ENCODE measurements around the gene PXDN.

PXDN gene

GRCh38 chr2:1635823-1636222, 108.5 kb downstream of the PXDN start:
- H3K9ac ChIP-seq (ENCODE audit: insufficient read length, low read depth): no peak overlapping the region
- no peaks in the 10 kb centered on the region for H3K4me1 ChIP-seq (ENCODE audit: insufficient read depth, insufficient read length)
- H3K4me3 ChIP-seq (ENCODE audit: insufficient read length, low read depth): no peak overlapping the region
- no peaks in the 10 kb centered on the region for H3K27me3 ChIP-seq (ENCODE audit: insufficient read depth, insufficient read length)
- no peak for DNase-seq (ENCODE audit: low read depth, low spot score)
- TF ChIP-seq SUZ12 (IDR thresholded peaks at IDR 0.05; ENCODE audit: extremely low read depth, insufficient read depth, insufficient read length) (no peak), ZNF274 (IDR thresholded peaks at IDR 0.05; ENCODE audit: low read depth, low read length) (no peak), YY1 (IDR thresholded peaks at IDR 0.05; ENCODE audit: insufficient read depth, insufficient read length) (no peak)
- no peaks in the 10 kb centered on the region for H3K9me3 ChIP-seq (ENCODE audit: insufficient read depth, low read length)
- peaks cover 86% of the 10 kb centered on the region for H3K36me3 ChIP-seq (ENCODE audit: insufficient read depth, insufficient read length, low read length)

- Histone ChIP-seq H3K36me3 (ENCODE audit: insufficient read depth, insufficient read length, low read length) (peaks cover 85% of the 10 kb centered on the region), H3K9me3 (ENCODE audit: insufficient read depth, low read length) (no peaks in the 10 kb centered on the region), H3K9ac (ENCODE audit: insufficient read length, low read depth) (no peak overlapping the region), H3K4me1 (ENCODE audit: insufficient read depth, insufficient read length) (no peaks in the 10 kb centered on the region), H3K4me3 (ENCODE audit: insufficient read length, low read depth) (no peak overlapping the region), H3K27me3 (ENCODE audit: insufficient read depth, insufficient read length) (no peaks in the 10 kb centered on the region)
- TF ChIP-seq YY1 (IDR thresholded peaks at IDR 0.05; ENCODE audit: insufficient read depth, insufficient read length): no peak
- no peak for TF ChIP-seq SUZ12 (IDR thresholded peaks at IDR 0.05; ENCODE audit: extremely low read depth, insufficient read depth, insufficient read length)
- no peak for TF ChIP-seq ZNF274 (IDR thresholded peaks at IDR 0.05; ENCODE audit: low read depth, low read length)
- DNase-seq (ENCODE audit: low read depth, low spot score): no peak
Measured at GRCh38 chr2:1634681-1635341, 109.5 kb downstream of the PXDN start.

- TF ChIP-seq YY1 (IDR thresholded peaks at IDR 0.05; ENCODE audit: insufficient read depth, insufficient read length) (no peak), SUZ12 (IDR thresholded peaks at IDR 0.05; ENCODE audit: extremely low read depth, insufficient read depth, insufficient read length) (no peak), ZNF274 (IDR thresholded peaks at IDR 0.05; ENCODE audit: low read depth, low read length) (no peak)
- Histone ChIP-seq H3K27me3 (ENCODE audit: insufficient read depth, insufficient read length) (no peaks in the 10 kb centered on the region), H3K9me3 (ENCODE audit: insufficient read depth, low read length) (no peaks in the 10 kb centered on the region), H3K4me3 (ENCODE audit: insufficient read length, low read depth) (no peak overlapping the region), H3K4me1 (ENCODE audit: insufficient read depth, insufficient read length) (no peaks in the 10 kb centered on the region), H3K9ac (ENCODE audit: insufficient read length, low read depth) (no peak overlapping the region), H3K36me3 (ENCODE audit: insufficient read depth, insufficient read length, low read length) (peaks cover 88% of the 10 kb centered on the region)
- DNase-seq (ENCODE audit: low read depth, low spot score): no peak
Measured at GRCh38 chr2:1633936-1634587, 110.3 kb downstream of the PXDN start.

- Histone ChIP-seq H3K36me3 (ENCODE audit: insufficient read depth, insufficient read length, low read length) (peaks cover 80% of the 10 kb centered on the region), H3K27me3 (ENCODE audit: insufficient read depth, insufficient read length) (no peaks in the 10 kb centered on the region)
Measured at GRCh38 chr2:1633092-1633671, 111.1 kb downstream of the PXDN start.

GRCh38 chr2:1632510-1632909, 111.8 kb downstream of the PXDN start:
- Histone ChIP-seq H3K36me3 (ENCODE audit: insufficient read depth, insufficient read length, low read length) (peaks cover 74% of the 10 kb centered on the region), H3K27me3 (ENCODE audit: insufficient read depth, insufficient read length) (no peaks in the 10 kb centered on the region), H3K4me1 (ENCODE audit: insufficient read depth, insufficient read length) (peaks cover 4% of the 10 kb centered on the region), H3K9me3 (ENCODE audit: insufficient read depth, low read length) (no peaks in the 10 kb centered on the region), H3K4me3 (ENCODE audit: insufficient read length, low read depth) (no peak overlapping the region), H3K9ac (ENCODE audit: insufficient read length, low read depth) (no peak overlapping the region)
- TF ChIP-seq YY1 (IDR thresholded peaks at IDR 0.05; ENCODE audit: insufficient read depth, insufficient read length) (no peak), SUZ12 (IDR thresholded peaks at IDR 0.05; ENCODE audit: extremely low read depth, insufficient read depth, insufficient read length) (no peak), ZNF274 (IDR thresholded peaks at IDR 0.05; ENCODE audit: low read depth, low read length) (no peak)
- no peak for DNase-seq (ENCODE audit: low read depth, low spot score)

More at GRCh38 chr2:1633092-1633671, 111.1 kb downstream of the PXDN start:
- H3K4me1 ChIP-seq (ENCODE audit: insufficient read depth, insufficient read length): no peaks in the 10 kb centered on the region
- no peak for DNase-seq (ENCODE audit: low read depth, low spot score)
- no peak overlapping the region for H3K9ac ChIP-seq (ENCODE audit: insufficient read length, low read depth)
- TF ChIP-seq SUZ12 (IDR thresholded peaks at IDR 0.05; ENCODE audit: extremely low read depth, insufficient read depth, insufficient read length) (no peak), ZNF274 (IDR thresholded peaks at IDR 0.05; ENCODE audit: low read depth, low read length) (no peak), YY1 (IDR thresholded peaks at IDR 0.05; ENCODE audit: insufficient read depth, insufficient read length) (no peak)
- no peak overlapping the region for H3K4me3 ChIP-seq (ENCODE audit: insufficient read length, low read depth)
- H3K9me3 ChIP-seq (ENCODE audit: insufficient read depth, low read length): no peaks in the 10 kb centered on the region

GRCh38 chr2:1632002-1632348, 112.3 kb downstream of the PXDN start:
- Histone ChIP-seq H3K36me3 (ENCODE audit: insufficient read depth, insufficient read length, low read length) (peaks cover 69% of the 10 kb centered on the region), H3K9me3 (ENCODE audit: insufficient read depth, low read length) (no peaks in the 10 kb centered on the region), H3K9ac (ENCODE audit: insufficient read length, low read depth) (no peak overlapping the region), H3K27me3 (ENCODE audit: insufficient read depth, insufficient read length) (no peaks in the 10 kb centered on the region), H3K4me1 (ENCODE audit: insufficient read depth, insufficient read length) (peaks cover 4% of the 10 kb centered on the region), H3K4me3 (ENCODE audit: insufficient read length, low read depth) (no peak overlapping the region)
- TF ChIP-seq ZNF274 (IDR thresholded peaks at IDR 0.05; ENCODE audit: low read depth, low read length) (no peak), YY1 (IDR thresholded peaks at IDR 0.05; ENCODE audit: insufficient read depth, insufficient read length) (no peak), SUZ12 (IDR thresholded peaks at IDR 0.05; ENCODE audit: extremely low read depth, insufficient read depth, insufficient read length) (no peak)
- no peak for DNase-seq (ENCODE audit: low read depth, low spot score)

- no peaks in the 10 kb centered on the region for H3K27me3 ChIP-seq (ENCODE audit: insufficient read depth, insufficient read length)
- no peaks in the 10 kb centered on the region for H3K9me3 ChIP-seq (ENCODE audit: insufficient read depth, low read length)
- DNase-seq (ENCODE audit: low read depth, low spot score): no peak
- peaks cover 63% of the 10 kb centered on the region for H3K36me3 ChIP-seq (ENCODE audit: insufficient read depth, insufficient read length, low read length)
- H3K4me1 ChIP-seq (ENCODE audit: insufficient read depth, insufficient read length): peaks cover 4% of the 10 kb centered on the region
- no peak overlapping the region for H3K4me3 ChIP-seq (ENCODE audit: insufficient read length, low read depth)
- no peak overlapping the region for H3K9ac ChIP-seq (ENCODE audit: insufficient read length, low read depth)
- TF ChIP-seq YY1 (IDR thresholded peaks at IDR 0.05; ENCODE audit: insufficient read depth, insufficient read length): no peak
- no peak for TF ChIP-seq ZNF274 (IDR thresholded peaks at IDR 0.05; ENCODE audit: low read depth, low read length)
- no peak for TF ChIP-seq SUZ12 (IDR thresholded peaks at IDR 0.05; ENCODE audit: extremely low read depth, insufficient read depth, insufficient read length)
Measured at GRCh38 chr2:1631292-1632001, 112.9 kb downstream of the PXDN start.

Measured in NT2/D1 (cell line).